ENCODE measurements around the gene CDX1.

Gene CDX1

DNA sequence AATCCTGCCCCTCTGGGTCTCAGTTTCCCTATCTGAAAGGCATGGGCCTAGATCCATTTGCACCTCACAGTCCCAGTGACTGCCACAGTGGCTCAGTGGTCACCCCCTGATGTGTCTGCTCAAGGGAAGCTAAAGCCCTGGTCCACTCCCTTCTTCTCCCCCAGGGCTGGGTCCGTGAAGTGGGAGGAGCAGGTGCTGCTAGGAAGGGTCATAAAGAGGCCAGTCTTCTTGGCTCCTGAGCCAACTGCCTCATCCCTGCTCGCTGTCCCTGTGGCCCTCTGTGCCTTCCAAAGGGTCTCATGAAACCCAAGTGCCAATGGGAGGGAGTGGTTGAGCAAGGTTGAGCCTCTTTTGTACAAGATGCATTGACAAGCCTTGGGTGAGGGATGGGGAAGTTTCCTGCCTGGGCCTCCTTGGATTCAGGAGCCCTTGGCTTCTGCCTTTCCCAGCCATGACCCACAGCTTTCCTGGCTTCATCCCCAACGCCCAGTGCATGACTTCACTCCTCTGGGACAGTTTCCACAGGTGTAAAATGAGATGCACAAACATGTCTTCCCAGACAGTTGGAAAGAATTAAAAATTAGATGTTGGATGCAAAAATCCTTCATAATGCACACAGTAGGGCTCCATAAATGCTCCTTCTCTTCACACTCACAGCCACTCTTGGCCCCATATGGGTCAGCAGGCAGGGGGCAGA lies 21.7 kb downstream of the CDX1 start:
- WGBS, 2 donors (ENCODE audit: extremely low coverage in 2 of 2, insufficient read length in 2 of 2, insufficient replicate concordance in 1 of 2), result no CpG with 5 or more reads among the region's 3 CpGs
- H2BK12ac ChIP-seq (ENCODE audit: low read length), result no peak overlapping the region
- H3K9ac ChIP-seq (ENCODE audit: low read depth, low read length, poor library complexity), result no peak overlapping the region
- peaks cover 19 to 98% (median 44%) of the 10 kb centered on the region in 3 experiments for H3K27me3 ChIP-seq (ENCODE audit: control insufficient read depth in 3 of 3, insufficient read depth in 3 of 3, low read depth in 1 of 3, low read length in 3 of 3)
- peaks cover 5 to 6% of the 10 kb centered on the region in 2 donors for H3K4me1 ChIP-seq (ENCODE audit: control insufficient read depth in 2 of 2, insufficient read depth in 1 of 2, low read depth in 1 of 2, low read length in 2 of 2)
- H3K9me3 ChIP-seq (replicated peaks in 1 of 2; ENCODE audit: control insufficient read depth in 2 of 2, insufficient read depth in 1 of 2, low read depth in 1 of 2, low read length in 2 of 2), result peaks cover 0 to 2% of the 10 kb centered on the region in 2 donors
- no peak overlapping the region for H3K4me2 ChIP-seq (ENCODE audit: insufficient read depth, low read length, poor library complexity, severe bottlenecking)
- H3K23ac ChIP-seq (ENCODE audit: low read depth, low read length, poor library complexity), result peak overlapping the region; percentile 21
- no peak overlapping the region for H2AFZ ChIP-seq (ENCODE audit: low read length)
- no peaks in the 10 kb centered on the region for H3K79me1 ChIP-seq (ENCODE audit: low read depth, low read length)
- H3K27ac ChIP-seq (replicated peaks; ENCODE audit: low read length), result no peak overlapping the region
- no peak overlapping the region for H3K14ac ChIP-seq (ENCODE audit: low read length)
- no peak overlapping the region for H2BK120ac ChIP-seq (ENCODE audit: low read depth, low read length)
- no peak overlapping the region for H3K18ac ChIP-seq (ENCODE audit: low read length)
- no peak overlapping the region for H3K4me3 ChIP-seq (ENCODE audit: low read length in 2 of 2)
- no peak overlapping the region for H2BK5ac ChIP-seq (ENCODE audit: low read length)
- H2AK5ac ChIP-seq (ENCODE audit: low read depth, low read length), result no peak overlapping the region
- no peak overlapping the region for H2BK15ac ChIP-seq (ENCODE audit: low read length)
- H3K4ac ChIP-seq (ENCODE audit: low read length), result no peak overlapping the region
- no peak overlapping the region for H4K8ac ChIP-seq (ENCODE audit: low read depth, low read length)
- no peak for DNase-seq (ENCODE audit: low spot score)
- H4K91ac ChIP-seq (ENCODE audit: low read depth, low read length, poor library complexity), result no peak overlapping the region
- H3K36me3 ChIP-seq (replicated peaks in 1 of 2; ENCODE audit: control insufficient read depth in 2 of 2, insufficient read depth in 2 of 2, low read length in 2 of 2), result no peaks in the 10 kb centered on the region

DNA sequence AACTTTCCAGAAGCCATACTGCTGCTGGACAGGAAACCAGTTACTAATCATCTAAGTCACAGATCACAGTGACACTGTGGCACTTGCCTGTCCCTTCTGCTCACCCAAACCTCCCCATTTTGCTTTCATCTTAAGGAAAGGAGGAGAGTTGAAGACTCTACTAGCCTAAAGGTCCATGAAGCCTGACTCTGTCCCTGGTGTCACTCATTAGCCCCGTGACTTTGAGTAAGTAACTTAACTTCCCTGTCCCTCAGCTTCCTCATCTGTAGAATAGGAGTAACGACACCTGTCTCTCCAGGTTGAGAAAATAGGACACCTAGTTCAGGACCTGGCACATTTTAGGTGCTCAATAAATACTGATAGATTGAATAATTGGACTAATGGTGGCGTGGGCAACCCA lies 22.7 kb downstream of the CDX1 start:
- Histone ChIP-seq H2BK120ac (ENCODE audit: low read depth, low read length) (no peak overlapping the region), H3K4me3 (ENCODE audit: low read length in 2 of 2) (no peak overlapping the region), H3K4ac (ENCODE audit: low read length) (no peak overlapping the region), H3K4me2 (ENCODE audit: insufficient read depth, low read length, poor library complexity, severe bottlenecking) (no peak overlapping the region), H3K18ac (ENCODE audit: low read length) (no peak overlapping the region), H4K8ac (ENCODE audit: low read depth, low read length) (no peak overlapping the region), H3K79me1 (ENCODE audit: low read depth, low read length) (no peaks in the 10 kb centered on the region), H2AK5ac (ENCODE audit: low read depth, low read length) (no peak overlapping the region), H3K9me3 (replicated peaks in 1 of 2; ENCODE audit: control insufficient read depth in 2 of 2, insufficient read depth in 1 of 2, low read depth in 1 of 2, low read length in 2 of 2) (peaks cover 0 to 2% of the 10 kb centered on the region in 2 donors), H3K27ac (replicated peaks; ENCODE audit: low read length) (no peak overlapping the region), H3K14ac (ENCODE audit: low read length) (no peak overlapping the region), H3K9ac (ENCODE audit: low read depth, low read length, poor library complexity) (no peak overlapping the region), H4K91ac (ENCODE audit: low read depth, low read length, poor library complexity) (no peak overlapping the region), H3K4me1 (ENCODE audit: control insufficient read depth in 2 of 2, insufficient read depth in 1 of 2, low read depth in 1 of 2, low read length in 2 of 2) (peaks cover 5 to 6% of the 10 kb centered on the region in 2 donors), H3K23ac (ENCODE audit: low read depth, low read length, poor library complexity) (no peak overlapping the region), H3K27me3 (ENCODE audit: control insufficient read depth in 3 of 3, insufficient read depth in 3 of 3, low read depth in 1 of 3, low read length in 3 of 3) (peaks cover 19 to 95% (median 44%) of the 10 kb centered on the region in 3 experiments), H2BK12ac (ENCODE audit: low read length) (no peak overlapping the region), H2BK5ac (ENCODE audit: low read length) (no peak overlapping the region), H2AFZ (ENCODE audit: low read length) (no peak overlapping the region), H2BK15ac (ENCODE audit: low read length) (no peak overlapping the region), H3K36me3 (replicated peaks in 1 of 2; ENCODE audit: control insufficient read depth in 2 of 2, insufficient read depth in 2 of 2, low read length in 2 of 2) (no peaks in the 10 kb centered on the region)
- no peak for DNase-seq (ENCODE audit: low spot score)
- WGBS, 2 donors (ENCODE audit: extremely low coverage in 2 of 2, insufficient read length in 2 of 2, insufficient replicate concordance in 1 of 2), result no CpG with 5 or more reads among the region's 3 CpGs

GRCh38 chr5:150189728-150190502 lies 23.3 kb downstream of the CDX1 start, which contains the start of gene SLC6A7:
Gene SLC6A7 (plus strand): TSS chr5:150190062. CDS start chr5:150190328, 266 bp downstream.
- H2BK5ac ChIP-seq (ENCODE audit: low read length), result no peak within 1 kb of the TSS
- WGBS, 2 donors (ENCODE audit: extremely low coverage in 2 of 2, insufficient read length in 2 of 2, insufficient replicate concordance in 1 of 2), result no CpG with 5 or more reads among the region's 58 CpGs

DNA sequence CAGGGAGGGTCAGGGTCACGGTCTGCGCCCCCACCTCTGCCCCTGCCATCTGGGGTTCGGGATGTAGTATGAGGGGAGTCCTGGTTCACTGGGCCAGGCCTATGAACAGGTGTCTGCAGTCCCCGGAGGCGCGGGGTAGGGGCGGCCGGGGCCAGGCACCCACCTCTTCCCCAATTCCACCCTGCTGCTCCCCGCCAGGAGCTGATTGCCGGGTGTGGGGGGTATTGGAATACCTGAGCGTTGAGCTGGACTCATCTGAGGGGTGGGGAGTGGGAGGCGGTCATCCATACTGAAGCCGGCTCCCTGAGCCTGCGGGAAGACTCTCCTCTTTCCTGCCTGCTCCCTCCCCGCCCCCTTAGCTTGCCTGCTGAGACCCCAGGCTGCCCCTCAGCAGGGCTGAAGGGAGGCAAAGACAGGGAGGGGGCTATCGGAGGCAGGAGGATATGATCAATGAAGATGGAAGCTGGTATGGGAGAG lies 24.0 kb downstream of the CDX1 start:
- Histone ChIP-seq H3K4me1 (ENCODE audit: control insufficient read depth in 2 of 2, insufficient read depth in 1 of 2, low read depth in 1 of 2, low read length in 2 of 2) (peaks cover 5 to 6% of the 10 kb centered on the region in 2 donors), H2BK120ac (ENCODE audit: low read depth, low read length) (peak overlapping the region; percentile 44), H3K14ac (ENCODE audit: low read length) (peak overlapping the region; percentile 42), H2BK5ac (ENCODE audit: low read length) (no peak overlapping the region), H4K91ac (ENCODE audit: low read depth, low read length, poor library complexity) (no peak overlapping the region), H3K79me1 (ENCODE audit: low read depth, low read length) (no peaks in the 10 kb centered on the region), H3K9me3 (replicated peaks in 1 of 2; ENCODE audit: control insufficient read depth in 2 of 2, insufficient read depth in 1 of 2, low read depth in 1 of 2, low read length in 2 of 2) (peaks cover 0 to 2% of the 10 kb centered on the region in 2 donors), H3K27me3 (ENCODE audit: control insufficient read depth in 3 of 3, insufficient read depth in 3 of 3, low read depth in 1 of 3, low read length in 3 of 3) (peaks cover 19 to 95% (median 44%) of the 10 kb centered on the region in 3 experiments), H2AFZ (ENCODE audit: low read length) (no peak overlapping the region), H3K4me2 (ENCODE audit: insufficient read depth, low read length, poor library complexity, severe bottlenecking) (peak overlapping the region; percentile 51), H2BK12ac (ENCODE audit: low read length) (no peak overlapping the region), H3K18ac (ENCODE audit: low read length) (peak overlapping the region; percentile 27), H3K27ac (replicated peaks; ENCODE audit: low read length) (no peak overlapping the region), H3K23ac (ENCODE audit: low read depth, low read length, poor library complexity) (peak overlapping the region; percentile 59), H3K4me3 (ENCODE audit: low read length in 2 of 2) (no peak overlapping the region), H3K9ac (ENCODE audit: low read depth, low read length, poor library complexity) (no peak overlapping the region), H2AK5ac (ENCODE audit: low read depth, low read length) (no peak overlapping the region), H3K36me3 (replicated peaks in 1 of 2; ENCODE audit: control insufficient read depth in 2 of 2, insufficient read depth in 2 of 2, low read length in 2 of 2) (no peaks in the 10 kb centered on the region), H3K4ac (ENCODE audit: low read length) (no peak overlapping the region), H2BK15ac (ENCODE audit: low read length) (no peak overlapping the region), H4K8ac (ENCODE audit: low read depth, low read length) (no peak overlapping the region)
- WGBS, 2 donors (ENCODE audit: extremely low coverage in 2 of 2, insufficient read length in 2 of 2, insufficient replicate concordance in 1 of 2), result no CpG with 5 or more reads among the region's 16 CpGs
- no peak for DNase-seq (ENCODE audit: low spot score)

More at GRCh38 chr5:150189728-150190502, 23.3 kb downstream of the CDX1 start, which contains the start of gene SLC6A7:
- peak within 1 kb of the TSS; percentile 44 for H2BK120ac ChIP-seq (ENCODE audit: low read depth, low read length)
- no peak within 1 kb of the TSS for H3K27ac ChIP-seq (replicated peaks; ENCODE audit: low read length)
- peaks cover 19 to 95% (median 44%) of the 10 kb centered on the region in 3 experiments for H3K27me3 ChIP-seq (ENCODE audit: control insufficient read depth in 3 of 3, insufficient read depth in 3 of 3, low read depth in 1 of 3, low read length in 3 of 3)
- H3K4me1 ChIP-seq (ENCODE audit: control insufficient read depth in 2 of 2, insufficient read depth in 1 of 2, low read depth in 1 of 2, low read length in 2 of 2), result peaks cover 5 to 6% of the 10 kb centered on the region in 2 donors
- no peak within 1 kb of the TSS for H4K91ac ChIP-seq (ENCODE audit: low read depth, low read length, poor library complexity)
- peak within 1 kb of the TSS; percentile 83 for H3K9ac ChIP-seq (ENCODE audit: low read depth, low read length, poor library complexity)
- no peak within 1 kb of the TSS for H3K4ac ChIP-seq (ENCODE audit: low read length)
- peak within 1 kb of the TSS in 1 of 2 donors; percentile 27 for H3K4me3 ChIP-seq (ENCODE audit: low read length in 2 of 2)
- no peaks in the 10 kb centered on the region for H3K36me3 ChIP-seq (replicated peaks in 1 of 2; ENCODE audit: control insufficient read depth in 2 of 2, insufficient read depth in 2 of 2, low read length in 2 of 2)
- no peak for DNase-seq (ENCODE audit: low spot score)
- H2AK5ac ChIP-seq (ENCODE audit: low read depth, low read length), result peak within 1 kb of the TSS; percentile 23
- H3K18ac ChIP-seq (ENCODE audit: low read length), result peak within 1 kb of the TSS; percentile 93
- peak within 1 kb of the TSS; percentile 27 for H2BK15ac ChIP-seq (ENCODE audit: low read length)
- no peak within 1 kb of the TSS for H4K8ac ChIP-seq (ENCODE audit: low read depth, low read length)
- peaks cover 0 to 2% of the 10 kb centered on the region in 2 donors for H3K9me3 ChIP-seq (replicated peaks in 1 of 2; ENCODE audit: control insufficient read depth in 2 of 2, insufficient read depth in 1 of 2, low read depth in 1 of 2, low read length in 2 of 2)
- peak within 1 kb of the TSS; percentile 59 for H3K23ac ChIP-seq (ENCODE audit: low read depth, low read length, poor library complexity)
- peak within 1 kb of the TSS; percentile 58 for H2BK12ac ChIP-seq (ENCODE audit: low read length)
- H3K4me2 ChIP-seq (ENCODE audit: insufficient read depth, low read length, poor library complexity, severe bottlenecking), result peak within 1 kb of the TSS; percentile 51
- no peaks in the 10 kb centered on the region for H3K79me1 ChIP-seq (ENCODE audit: low read depth, low read length)
- H2AFZ ChIP-seq (ENCODE audit: low read length), result peak within 1 kb of the TSS; percentile 71
- peak within 1 kb of the TSS; percentile 42 for H3K14ac ChIP-seq (ENCODE audit: low read length)
